8988T (cell line): ENCODE measurements around the gene COQ6.
"Not testable (repeated sequence)": the region's sequence is repeated elsewhere in the genome, so short reads cannot be mapped to it uniquely, and the experiment has no call there.

ENCODE experiments used
- DNase-seq: peaks from one replicate; pipeline ENCODE4 v3.0.0; 2011

Gene COQ6

GRCh38 chr14:73988656-73989055 lies 38.6 kb downstream of the COQ6 start:
- not testable (repeated sequence) for DNase-seq

GRCh38 chr14:73991092-73991491 lies 41.0 kb downstream of the COQ6 start:
- no peak for DNase-seq

- DNase-seq = not testable (repeated sequence)
Measured at GRCh38 chr14:73994926-73995325, 44.8 kb downstream of the COQ6 start.

GRCh38 chr14:73995977-73996378 lies 45.9 kb downstream of the COQ6 start:
- DNase-seq = no peak

- DNase-seq = no peak
Measured at GRCh38 chr14:73996731-73997107, 46.6 kb downstream of the COQ6 start.

- no peak for DNase-seq
Measured at GRCh38 chr14:73997108-73997943, 47.2 kb downstream of the COQ6 start.

GRCh38 chr14:73997944-73998447 lies 47.9 kb downstream of the COQ6 start:
- no peak for DNase-seq

GRCh38 chr14:73998726-73999125 lies 48.6 kb downstream of the COQ6 start:
- DNase-seq = no peak

GRCh38 chr14:74005664-74006063 lies 55.6 kb downstream of the COQ6 start:
- DNase-seq = not testable (repeated sequence)

- no peak for DNase-seq
Measured at GRCh38 chr14:74008843-74009499, 58.9 kb downstream of the COQ6 start.
